T-helper 2 cell treated with Interferon-gamma antibody and Interleukin-4, amounts not matched to agents 5 μg/mL and 100 μg/mL, for 36 hours (primary cell): ENCODE measurements around the gene F8.
"Not testable (repeated sequence)": the region's sequence is repeated elsewhere in the genome, so short reads cannot be mapped to it uniquely, and the experiment has no call there.

ENCODE experiments used
- DNase-seq: peaks from one replicate; pipeline ENCODE4 v3.0.0; 2021; ENCODE audit warnings: low spot score
- H3K27ac Mint-ChIP-seq: one replicate; pipeline ENCODE4 v1.8.0; 2021; ENCODE audit warnings: mild to moderate bottlenecking, mixed read lengths
- H3K27me3 Mint-ChIP-seq: one replicate; pipeline ENCODE4 v1.8.0; 2021; ENCODE audit warnings: low read depth, mixed read lengths
- H3K36me3 Mint-ChIP-seq: one replicate; pipeline ENCODE4 v1.8.0; 2021; ENCODE audit warnings: low read depth, mixed read lengths
- H3K4me1 Mint-ChIP-seq: one replicate; pipeline ENCODE4 v1.8.0; 2021; ENCODE audit warnings: low read depth, mixed read lengths
- H3K4me3 Mint-ChIP-seq: one replicate; pipeline ENCODE4 v1.8.0; 2022; ENCODE audit warnings: mild to moderate bottlenecking, moderate library complexity, mixed read lengths
- H3K9me3 Mint-ChIP-seq: one replicate; pipeline ENCODE4 v1.8.0; 2021; ENCODE audit warnings: mixed read lengths

The F8 gene

GRCh38 chrX:154908821-154909220, 113.7 kb downstream of the F8 start:
- Mint-ChIP-seq H3K27ac (no peak overlapping the region), H3K4me3 (no peak overlapping the region)

GRCh38 chrX:154902408-154902807, 120.1 kb downstream of the F8 start:
- H3K36me3 Mint-ChIP-seq, result no peaks in the 10 kb centered on the region
- peaks cover 4% of the 10 kb centered on the region for H3K4me1 Mint-ChIP-seq
- H3K4me3 Mint-ChIP-seq, result no peak overlapping the region
- no peak overlapping the region for H3K27ac Mint-ChIP-seq
- no peaks in the 10 kb centered on the region for H3K9me3 Mint-ChIP-seq
- peaks cover 31% of the 10 kb centered on the region for H3K27me3 Mint-ChIP-seq
- no peak for DNase-seq

More at GRCh38 chrX:154908821-154909220, 113.7 kb downstream of the F8 start:
- no peak for DNase-seq
- Mint-ChIP-seq H3K4me1 (no peaks in the 10 kb centered on the region), H3K27me3 (peaks cover 10% of the 10 kb centered on the region), H3K9me3 (no peaks in the 10 kb centered on the region), H3K36me3 (no peaks in the 10 kb centered on the region)

DNA sequence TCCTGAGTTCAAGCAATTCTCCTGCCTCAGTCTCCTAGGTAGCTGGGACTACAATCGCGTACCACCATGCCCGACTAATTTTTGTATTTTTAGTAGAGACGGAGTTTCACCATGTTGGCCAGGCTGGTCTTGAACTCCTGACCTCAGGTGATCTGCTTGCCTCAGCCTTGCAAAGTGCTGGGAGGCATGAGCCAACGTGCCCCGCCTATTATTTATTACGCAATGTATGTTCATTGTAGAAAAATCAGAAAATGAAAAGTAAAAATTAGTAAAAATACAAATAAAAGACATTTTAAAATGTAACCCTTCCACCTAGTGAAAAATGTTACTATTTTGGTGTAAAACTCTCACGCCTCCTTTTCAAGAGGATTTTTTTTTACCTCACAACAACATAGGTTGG, 122.2 kb downstream of the F8 start:
- Mint-ChIP-seq H3K9me3 (no peaks in the 10 kb centered on the region), H3K27ac (no peak overlapping the region), H3K27me3 (peaks cover 31% of the 10 kb centered on the region), H3K4me1 (peaks cover 4% of the 10 kb centered on the region), H3K4me3 (no peak overlapping the region), H3K36me3 (no peaks in the 10 kb centered on the region)
- no peak for DNase-seq

DNA sequence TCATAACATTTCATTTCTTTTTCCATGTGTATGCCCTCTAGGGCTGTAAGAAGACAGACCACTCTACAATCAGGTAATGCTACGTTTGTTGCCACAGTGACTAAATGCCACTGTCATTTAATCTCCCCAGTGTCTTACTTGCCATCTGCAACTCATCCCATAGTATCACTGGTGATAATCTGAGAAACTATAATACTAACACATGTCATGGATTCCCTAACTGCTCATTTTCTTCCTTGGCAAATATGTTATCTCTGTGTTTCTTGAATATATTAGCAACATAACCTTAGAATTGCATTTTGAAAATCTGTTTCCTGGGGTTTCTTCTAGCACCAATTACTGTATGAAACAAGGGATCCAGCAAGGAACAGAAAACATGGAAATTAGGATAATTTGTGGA, 130.2 kb downstream of the F8 start:
- H3K4me3 Mint-ChIP-seq, result no peak overlapping the region
- H3K36me3 Mint-ChIP-seq, result no peaks in the 10 kb centered on the region
- H3K27ac Mint-ChIP-seq, result no peak overlapping the region
- peaks cover 4% of the 10 kb centered on the region for H3K4me1 Mint-ChIP-seq
- DNase-seq, result no peak
- H3K27me3 Mint-ChIP-seq, result no peaks in the 10 kb centered on the region
- no peaks in the 10 kb centered on the region for H3K9me3 Mint-ChIP-seq

- Mint-ChIP-seq H3K27me3 (no peaks in the 10 kb centered on the region), H3K27ac (no peak overlapping the region), H3K36me3 (no peaks in the 10 kb centered on the region), H3K9me3 (no peaks in the 10 kb centered on the region), H3K4me1 (peaks cover 4% of the 10 kb centered on the region), H3K4me3 (no peak overlapping the region)
- no peak for DNase-seq
Observed at GRCh38 chrX:154890990-154891639, 131.4 kb downstream of the F8 start.

- not testable (repeated sequence) for H3K4me1 Mint-ChIP-seq, DNase-seq, H3K4me3 Mint-ChIP-seq, H3K27me3 Mint-ChIP-seq, H3K27ac Mint-ChIP-seq, H3K9me3 Mint-ChIP-seq, H3K36me3 Mint-ChIP-seq
Observed at GRCh38 chrX:154886789-154887221, 135.7 kb downstream of the F8 start.

DNA sequence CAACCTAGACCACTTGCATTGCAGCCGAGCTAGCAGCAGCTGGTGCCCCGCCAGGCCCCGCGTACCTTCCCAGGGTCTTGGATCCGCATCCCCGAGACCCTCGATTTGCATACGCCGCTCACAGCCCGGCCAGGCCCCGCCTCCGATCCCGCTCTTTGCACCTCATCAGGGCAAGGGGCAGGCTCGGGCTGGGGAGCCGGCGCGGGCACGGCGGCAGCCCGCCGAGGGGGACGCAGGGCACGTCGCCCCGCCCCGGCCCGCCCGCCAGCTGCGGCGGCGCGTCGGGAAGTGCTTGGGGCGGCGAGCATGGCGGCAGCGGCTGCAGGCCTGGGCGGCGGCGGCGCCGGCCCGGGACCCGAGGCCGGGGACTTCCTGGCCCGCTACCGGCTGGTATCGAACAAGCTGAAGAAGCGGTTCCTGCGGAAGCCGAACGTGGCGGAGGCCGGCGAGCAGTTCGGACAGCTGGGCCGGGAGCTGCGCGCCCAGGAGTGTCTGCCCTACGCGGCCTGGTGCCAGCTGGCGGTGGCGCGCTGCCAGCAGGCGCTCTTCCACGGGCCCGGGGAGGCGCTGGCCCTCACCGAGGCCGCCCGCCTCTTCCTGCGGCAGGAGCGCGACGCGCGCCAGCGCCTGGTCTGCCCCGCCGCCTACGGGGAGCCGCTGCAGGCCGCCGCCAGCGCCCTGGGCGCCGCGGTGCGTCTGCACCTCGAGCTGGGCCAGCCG, 136.3 kb downstream of the F8 start, which contains the start of gene F8A1:
F8A1 (plus strand) TSS at position 287 of the 720 bp plus-strand sequence; CDS start at position 307, 20 bp downstream.
- DNase-seq, H3K27me3 Mint-ChIP-seq, H3K4me1 Mint-ChIP-seq, H3K9me3 Mint-ChIP-seq, H3K4me3 Mint-ChIP-seq, H3K27ac Mint-ChIP-seq, H3K36me3 Mint-ChIP-seq: not testable (repeated sequence)

GRCh38 chrX:154885549-154885948, 137.0 kb downstream of the F8 start:
- H3K27me3 Mint-ChIP-seq, DNase-seq: not testable (repeated sequence)

DNA sequence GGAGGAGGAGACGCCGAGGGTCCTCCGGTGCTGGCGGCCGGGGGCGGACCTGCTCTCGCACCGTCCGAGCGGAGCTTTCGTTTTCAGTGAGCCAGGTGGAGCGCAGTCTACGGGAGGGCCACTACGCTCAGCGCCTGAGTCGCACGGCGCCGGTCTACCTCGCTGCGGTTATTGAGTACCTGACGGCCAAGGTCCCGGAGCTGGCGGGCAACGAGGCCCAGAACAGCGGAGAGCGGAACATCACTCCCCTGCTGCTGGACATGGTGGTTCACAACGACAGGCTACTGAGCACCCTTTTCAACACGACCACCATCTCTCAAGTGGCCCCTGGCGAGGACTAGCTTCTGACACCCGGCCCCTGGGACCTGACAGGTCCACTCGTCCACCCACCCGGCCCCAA, 137.5 kb downstream of the F8 start:
- H3K27me3 Mint-ChIP-seq, H3K9me3 Mint-ChIP-seq: not testable (repeated sequence)

More at GRCh38 chrX:154885549-154885948, 137.0 kb downstream of the F8 start:
- H3K9me3 Mint-ChIP-seq, H3K4me3 Mint-ChIP-seq, H3K36me3 Mint-ChIP-seq, H3K4me1 Mint-ChIP-seq, H3K27ac Mint-ChIP-seq: not testable (repeated sequence)

DNA sequence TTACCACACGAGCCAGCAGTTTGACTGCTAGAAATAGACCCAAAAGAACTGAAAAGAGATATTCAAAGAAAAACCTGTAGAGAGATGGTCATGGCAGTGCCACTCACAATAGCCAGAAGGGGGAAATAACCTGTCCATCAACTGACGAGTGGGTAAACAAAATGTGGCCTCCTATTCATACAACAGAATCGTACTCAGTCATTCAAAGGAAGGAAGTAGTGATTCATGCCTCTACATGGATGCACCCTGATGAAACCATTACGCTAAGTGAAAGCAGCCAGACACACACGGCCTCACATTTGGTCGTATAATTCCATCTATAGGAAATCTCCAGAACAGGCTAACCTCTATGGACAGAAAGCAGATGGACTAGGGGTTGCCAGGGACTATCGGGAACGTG, 138.5 kb downstream of the F8 start:
- not testable (repeated sequence) for H3K9me3 Mint-ChIP-seq, H3K27me3 Mint-ChIP-seq, H3K36me3 Mint-ChIP-seq, H3K4me3 Mint-ChIP-seq, DNase-seq, H3K27ac Mint-ChIP-seq, H3K4me1 Mint-ChIP-seq

More for the DNA sequence above, 137.5 kb downstream of the F8 start:
- not testable (repeated sequence) for H3K27ac Mint-ChIP-seq, DNase-seq, H3K4me3 Mint-ChIP-seq, H3K4me1 Mint-ChIP-seq, H3K36me3 Mint-ChIP-seq

DNA sequence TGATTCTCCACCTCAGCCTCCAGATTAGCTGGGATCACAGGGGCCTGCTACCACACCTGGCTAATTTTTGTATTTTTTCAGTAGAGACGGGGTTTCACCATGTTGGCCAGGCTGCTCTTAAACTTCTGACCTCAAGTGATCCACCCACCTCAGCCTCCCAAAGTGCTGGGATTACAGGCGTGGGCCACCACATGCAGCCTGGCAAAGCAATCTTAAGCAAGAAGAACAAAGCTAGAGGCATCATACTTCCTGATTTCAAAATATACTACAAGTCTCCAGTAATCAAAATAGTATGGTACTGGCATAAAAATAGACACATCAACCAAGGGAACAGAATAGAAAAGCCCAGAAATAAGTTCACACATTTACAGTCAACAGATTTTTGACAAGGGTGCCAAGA, 149.2 kb downstream of the F8 start:
- Mint-ChIP-seq H3K27me3 (no peaks in the 10 kb centered on the region), H3K4me1 (no peaks in the 10 kb centered on the region), H3K4me3 (no peak overlapping the region), H3K9me3 (peaks cover 21% of the 10 kb centered on the region), H3K36me3 (no peaks in the 10 kb centered on the region), H3K27ac (no peak overlapping the region)
- no peak for DNase-seq

DNA sequence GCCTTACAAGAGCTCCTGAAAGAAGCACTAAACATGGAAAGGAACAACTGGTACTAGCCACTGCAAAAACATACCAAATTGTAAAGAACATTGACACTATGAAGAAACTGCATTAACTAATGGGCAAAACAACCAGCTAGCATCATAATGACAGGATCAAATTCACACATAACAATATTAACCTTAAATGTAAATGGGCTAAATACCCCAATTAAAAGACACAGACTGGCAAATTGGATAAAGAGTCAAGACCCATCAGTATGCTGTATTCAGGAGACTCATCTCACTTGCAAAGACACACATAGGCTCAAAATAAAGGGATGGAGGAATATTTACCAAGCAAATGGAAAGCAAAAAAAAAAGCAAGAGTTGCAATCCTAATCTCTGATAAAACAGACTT, 154.0 kb downstream of the F8 start:
- DNase-seq, H3K27me3 Mint-ChIP-seq, H3K4me1 Mint-ChIP-seq, H3K36me3 Mint-ChIP-seq, H3K27ac Mint-ChIP-seq, H3K4me3 Mint-ChIP-seq: not testable (repeated sequence)
- peaks cover 42% of the 10 kb centered on the region for H3K9me3 Mint-ChIP-seq

- H3K4me1 Mint-ChIP-seq, result no peaks in the 10 kb centered on the region
- H3K4me3 Mint-ChIP-seq, result no peak overlapping the region
- H3K36me3 Mint-ChIP-seq, result peaks cover 11% of the 10 kb centered on the region
- H3K27ac Mint-ChIP-seq, result no peak overlapping the region
- H3K27me3 Mint-ChIP-seq, result peaks cover 2% of the 10 kb centered on the region
- no peak for DNase-seq
- H3K9me3 Mint-ChIP-seq, result no peaks in the 10 kb centered on the region
Observed at GRCh38 chrX:154855256-154855655, 167.3 kb downstream of the F8 start.

DNA sequence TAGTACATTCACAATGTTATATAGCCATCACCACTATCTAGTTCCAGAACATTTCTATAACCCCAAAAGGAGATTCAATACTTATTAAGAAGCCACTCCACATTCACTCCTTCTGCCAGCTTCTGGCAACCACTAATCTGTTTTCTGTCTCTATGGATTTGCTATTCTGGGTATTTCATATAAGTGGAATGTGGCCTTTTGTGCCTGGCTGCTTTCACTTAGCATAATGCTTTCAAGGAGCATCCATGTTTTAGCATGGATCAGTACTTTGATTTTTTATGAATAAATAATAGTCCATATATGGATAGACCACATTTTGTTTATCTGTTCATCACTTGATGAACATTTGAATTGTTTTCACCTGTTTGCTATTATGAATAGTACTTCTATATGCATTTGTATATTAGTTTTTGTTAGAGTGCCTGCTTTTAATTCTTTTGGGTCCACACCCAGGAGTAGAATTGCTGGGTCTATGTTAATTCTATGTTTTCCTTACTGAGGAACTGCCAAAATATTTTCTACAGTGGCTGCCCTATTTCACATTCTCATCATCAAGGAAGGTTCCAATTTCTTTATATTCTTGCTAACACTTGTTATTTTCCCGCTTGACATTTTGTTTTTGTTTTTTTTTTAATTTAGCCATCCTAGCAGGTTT, 171.4 kb downstream of the F8 start:
- H3K9me3 Mint-ChIP-seq, result no peaks in the 10 kb centered on the region
- no peaks in the 10 kb centered on the region for H3K4me1 Mint-ChIP-seq
- H3K36me3 Mint-ChIP-seq, result peaks cover 3% of the 10 kb centered on the region
- no peak for DNase-seq
- H3K27me3 Mint-ChIP-seq, result peaks cover 5% of the 10 kb centered on the region
- no peak overlapping the region for H3K4me3 Mint-ChIP-seq
- no peak overlapping the region for H3K27ac Mint-ChIP-seq
